ENCODE results near the gene PTGES3L. TPM values are rescaled to one million over a fixed set of nuclear protein-coding genes. Genes with fewer than 3 reads are reported as not detected.

Gene PTGES3L
- total and polyA plus RNA-seq, 4 donors = 0.08 to 0.19 (median 0.13) TPM; not detected in 1

DNA sequence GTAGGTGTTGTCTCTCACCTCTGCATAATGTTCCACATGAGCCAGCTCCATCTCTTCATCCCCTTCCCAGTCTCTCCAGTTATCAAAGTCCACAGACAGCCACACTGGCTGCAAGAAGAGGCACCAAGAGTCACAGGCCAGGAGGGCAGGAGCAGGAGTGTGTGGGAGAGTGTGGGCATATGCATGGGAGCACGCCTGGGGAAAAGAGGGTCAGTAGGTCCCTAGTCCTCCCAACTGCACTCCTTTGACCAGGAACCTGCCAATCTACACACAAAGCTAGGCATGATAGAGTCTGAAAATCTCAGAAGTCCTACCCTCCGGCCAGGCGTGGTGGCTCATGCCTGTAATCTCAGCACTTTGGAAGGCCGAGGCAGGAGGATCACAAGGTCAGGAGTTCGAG, 8.3 kb downstream of the PTGES3L start:
- Histone ChIP-seq H3K27ac (ENCODE audit: low read depth in 1 of 2, low read length in 2 of 2) (no peak overlapping the region), H3K4me1 (ENCODE audit: control insufficient read depth in 4 of 4, insufficient read depth in 4 of 4, low read length in 3 of 4) (no peaks in the 10 kb centered on the region), H3K27me3 (ENCODE audit: control insufficient read depth in 4 of 4, insufficient read depth in 4 of 4, low read length in 3 of 4) (no peaks in the 10 kb centered on the region), H3K4me3 (ENCODE audit: low read depth in 1 of 3, low read length in 3 of 3) (no peak overlapping the region), H3K9ac (ENCODE audit: low read depth in 1 of 2, low read length in 2 of 2) (no peak overlapping the region), H3K9me3 (ENCODE audit: control insufficient read depth in 4 of 4, low read length in 3 of 4) (no peaks in the 10 kb centered on the region), H3K36me3 (ENCODE audit: control insufficient read depth in 4 of 4, insufficient read depth in 3 of 4, low read depth in 1 of 4, low read length in 3 of 4) (no peaks in the 10 kb centered on the region)
- WGBS = 84% methylated on average over 5 of the region's 5 CpGs
- DNase-seq (ENCODE audit: low spot score) = no peak
- TF ChIP-seq, protein P1, sequence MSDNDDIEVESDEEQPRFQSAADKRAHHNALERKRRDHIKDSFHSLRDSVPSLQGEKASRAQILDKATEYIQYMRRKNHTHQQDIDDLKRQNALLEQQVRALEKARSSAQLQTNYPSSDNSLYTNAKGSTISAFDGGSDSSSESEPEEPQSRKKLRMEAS (IDR thresholded peaks at IDR 0.05) = no peak
- TF ChIP-seq TAF1 (conservative IDR thresholded peaks at IDR 0.05) = no peak
- TF ChIP-seq HNF4G (IDR thresholded peaks at IDR 0.05) = no peak
- TF ChIP-seq, protein P2, sequence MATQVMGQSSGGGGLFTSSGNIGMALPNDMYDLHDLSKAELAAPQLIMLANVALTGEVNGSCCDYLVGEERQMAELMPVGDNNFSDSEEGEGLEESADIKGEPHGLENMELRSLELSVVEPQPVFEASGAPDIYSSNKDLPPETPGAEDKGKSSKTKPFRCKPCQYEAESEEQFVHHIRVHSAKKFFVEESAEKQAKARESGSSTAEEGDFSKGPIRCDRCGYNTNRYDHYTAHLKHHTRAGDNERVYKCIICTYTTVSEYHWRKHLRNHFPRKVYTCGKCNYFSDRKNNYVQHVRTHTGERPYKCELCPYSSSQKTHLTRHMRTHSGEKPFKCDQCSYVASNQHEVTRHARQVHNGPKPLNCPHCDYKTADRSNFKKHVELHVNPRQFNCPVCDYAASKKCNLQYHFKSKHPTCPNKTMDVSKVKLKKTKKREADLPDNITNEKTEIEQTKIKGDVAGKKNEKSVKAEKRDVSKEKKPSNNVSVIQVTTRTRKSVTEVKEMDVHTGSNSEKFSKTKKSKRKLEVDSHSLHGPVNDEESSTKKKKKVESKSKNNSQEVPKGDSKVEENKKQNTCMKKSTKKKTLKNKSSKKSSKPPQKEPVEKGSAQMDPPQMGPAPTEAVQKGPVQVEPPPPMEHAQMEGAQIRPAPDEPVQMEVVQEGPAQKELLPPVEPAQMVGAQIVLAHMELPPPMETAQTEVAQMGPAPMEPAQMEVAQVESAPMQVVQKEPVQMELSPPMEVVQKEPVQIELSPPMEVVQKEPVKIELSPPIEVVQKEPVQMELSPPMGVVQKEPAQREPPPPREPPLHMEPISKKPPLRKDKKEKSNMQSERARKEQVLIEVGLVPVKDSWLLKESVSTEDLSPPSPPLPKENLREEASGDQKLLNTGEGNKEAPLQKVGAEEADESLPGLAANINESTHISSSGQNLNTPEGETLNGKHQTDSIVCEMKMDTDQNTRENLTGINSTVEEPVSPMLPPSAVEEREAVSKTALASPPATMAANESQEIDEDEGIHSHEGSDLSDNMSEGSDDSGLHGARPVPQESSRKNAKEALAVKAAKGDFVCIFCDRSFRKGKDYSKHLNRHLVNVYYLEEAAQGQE (IDR thresholded peaks at IDR 0.05) = no peak
- TF ChIP-seq EGR1 (IDR thresholded peaks at IDR 0.05; ENCODE audit: low read depth in 2 of 2) = no peak
- TF ChIP-seq, protein P3, sequence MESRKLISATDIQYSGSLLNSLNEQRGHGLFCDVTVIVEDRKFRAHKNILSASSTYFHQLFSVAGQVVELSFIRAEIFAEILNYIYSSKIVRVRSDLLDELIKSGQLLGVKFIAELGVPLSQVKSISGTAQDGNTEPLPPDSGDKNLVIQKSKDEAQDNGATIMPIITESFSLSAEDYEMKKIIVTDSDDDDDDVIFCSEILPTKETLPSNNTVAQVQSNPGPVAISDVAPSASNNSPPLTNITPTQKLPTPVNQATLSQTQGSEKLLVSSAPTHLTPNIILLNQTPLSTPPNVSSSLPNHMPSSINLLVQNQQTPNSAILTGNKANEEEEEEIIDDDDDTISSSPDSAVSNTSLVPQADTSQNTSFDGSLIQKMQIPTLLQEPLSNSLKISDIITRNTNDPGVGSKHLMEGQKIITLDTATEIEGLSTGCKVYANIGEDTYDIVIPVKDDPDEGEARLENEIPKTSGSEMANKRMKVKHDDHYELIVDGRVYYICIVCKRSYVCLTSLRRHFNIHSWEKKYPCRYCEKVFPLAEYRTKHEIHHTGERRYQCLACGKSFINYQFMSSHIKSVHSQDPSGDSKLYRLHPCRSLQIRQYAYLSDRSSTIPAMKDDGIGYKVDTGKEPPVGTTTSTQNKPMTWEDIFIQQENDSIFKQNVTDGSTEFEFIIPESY (IDR thresholded peaks at IDR 0.05) = no peak
- TF ChIP-seq ATF3 (IDR thresholded peaks at IDR 0.05) = no peak
- no peak for TF ChIP-seq NR2F2 (IDR thresholded peaks at IDR 0.05)
- no peak for TF ChIP-seq SP1 (IDR thresholded peaks at IDR 0.05)
- TF ChIP-seq JUND (IDR thresholded peaks at IDR 0.05) = no peak
- TF ChIP-seq CTCF (IDR thresholded peaks at IDR 0.05; ENCODE audit: low read depth, low read length, missing input control) = no peak
- TF ChIP-seq YY1 (IDR thresholded peaks at IDR 0.05) = no peak

- no peaks in the 10 kb centered on the region for H3K9me3 ChIP-seq (ENCODE audit: control insufficient read depth in 4 of 4, low read length in 3 of 4)
- 52% methylated on average over 5 of the region's 5 CpGs for WGBS
- peaks cover 0 to 3% (median 0%) of the 10 kb centered on the region in 4 donors for H3K4me1 ChIP-seq (ENCODE audit: control insufficient read depth in 4 of 4, insufficient read depth in 4 of 4, low read length in 3 of 4)
- no peaks in the 10 kb centered on the region for H3K36me3 ChIP-seq (ENCODE audit: control insufficient read depth in 4 of 4, insufficient read depth in 3 of 4, low read depth in 1 of 4, low read length in 3 of 4)
- no peak overlapping the region for H3K4me3 ChIP-seq (ENCODE audit: low read depth in 1 of 3, low read length in 3 of 3)
- no peaks in the 10 kb centered on the region for H3K27me3 ChIP-seq (ENCODE audit: control insufficient read depth in 4 of 4, insufficient read depth in 4 of 4, low read length in 3 of 4)
- H3K9ac ChIP-seq (ENCODE audit: low read depth in 1 of 2, low read length in 2 of 2) = no peak overlapping the region
- DNase-seq (ENCODE audit: low spot score) = no peak
- H3K27ac ChIP-seq (ENCODE audit: low read depth in 1 of 2, low read length in 2 of 2) = no peak overlapping the region
- TF ChIP-seq RAD21 (IDR thresholded peaks at IDR 0.05) = no peak
- no peak for TF ChIP-seq TAF1 (conservative IDR thresholded peaks at IDR 0.05)
- no peak for TF ChIP-seq RXRA (IDR thresholded peaks at IDR 0.05)
- TF ChIP-seq EGR1 (IDR thresholded peaks at IDR 0.05; ENCODE audit: low read depth in 2 of 2) = no peak
- TF ChIP-seq, protein P3 (IDR thresholded peaks at IDR 0.05) = no peak
- no peak for TF ChIP-seq FOXA1 (IDR thresholded peaks at IDR 0.05)
- TF ChIP-seq HNF4G (IDR thresholded peaks at IDR 0.05) = no peak
- no peak for TF ChIP-seq SP1 (IDR thresholded peaks at IDR 0.05)
- TF ChIP-seq, protein P1 (IDR thresholded peaks at IDR 0.05) = no peak
- no peak for TF ChIP-seq JUND (IDR thresholded peaks at IDR 0.05)
- no peak for TF ChIP-seq NR2F2 (IDR thresholded peaks at IDR 0.05)
- no peak for TF ChIP-seq ATF3 (IDR thresholded peaks at IDR 0.05)
- TF ChIP-seq, protein P2 (IDR thresholded peaks at IDR 0.05) = no peak
- no peak for TF ChIP-seq FOXA2 (IDR thresholded peaks at IDR 0.05)
Measured at GRCh38 chr17:42969001-42969581, 10.8 kb downstream of the PTGES3L start.

Data from liver (tissue), 9 donors.